LNCaP clone FGC (cell line): ENCODE results near the gene OR1S2.
"Not testable (repeated sequence)": the region's sequence is repeated elsewhere in the genome, so short reads cannot be mapped to it uniquely, and the experiment has no call there.

Source experiments
- DNase-seq: peaks from one replicate; pipeline ENCODE4 v3.0.0-alpha.2; 2011; ENCODE audit warnings: low read depth
- H3K4me3 ChIP-seq: 2 replicates; pipeline ENCODE4 v1.5.1; 2011; ENCODE audit warnings: mild to moderate bottlenecking, low read depth, low read length, control low read depth
- TF ChIP-seq, protein P1 (sequence below): IDR thresholded peaks from 2 replicates; pipeline ENCODE4 v1.5.1; 2012; ENCODE audit warnings: mild to moderate bottlenecking; ENCODE audit not compliant: control insufficient read depth, insufficient read depth; ENCODE audit errors: extremely low read depth

OR1S2 gene

DNA sequence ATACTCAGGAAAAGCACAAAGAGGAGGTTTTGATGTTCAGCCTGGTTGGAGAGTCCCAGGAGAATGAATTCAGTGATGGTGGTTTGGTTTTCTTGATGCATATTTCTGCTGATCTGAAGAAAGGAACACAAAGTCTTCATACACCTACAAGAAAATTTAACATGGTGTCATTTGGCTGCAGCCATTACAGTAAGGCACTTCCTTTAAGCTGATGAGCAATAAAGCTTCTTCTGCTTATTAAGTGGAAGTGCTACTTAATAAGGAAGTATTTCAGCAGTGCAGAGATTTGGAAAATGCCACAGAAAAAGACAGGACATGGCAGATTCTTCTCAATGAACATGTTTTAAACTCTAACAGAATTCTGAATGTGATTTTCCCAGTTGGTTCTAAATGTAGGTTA lies at the start of gene OR1S2:
TSS of gene OR1S2 (minus strand) at position 101 of the 400 bp plus-strand sequence. CDS start at position 101, 0 bp downstream.
- DNase-seq, result no peak
- TF ChIP-seq, protein P1, sequence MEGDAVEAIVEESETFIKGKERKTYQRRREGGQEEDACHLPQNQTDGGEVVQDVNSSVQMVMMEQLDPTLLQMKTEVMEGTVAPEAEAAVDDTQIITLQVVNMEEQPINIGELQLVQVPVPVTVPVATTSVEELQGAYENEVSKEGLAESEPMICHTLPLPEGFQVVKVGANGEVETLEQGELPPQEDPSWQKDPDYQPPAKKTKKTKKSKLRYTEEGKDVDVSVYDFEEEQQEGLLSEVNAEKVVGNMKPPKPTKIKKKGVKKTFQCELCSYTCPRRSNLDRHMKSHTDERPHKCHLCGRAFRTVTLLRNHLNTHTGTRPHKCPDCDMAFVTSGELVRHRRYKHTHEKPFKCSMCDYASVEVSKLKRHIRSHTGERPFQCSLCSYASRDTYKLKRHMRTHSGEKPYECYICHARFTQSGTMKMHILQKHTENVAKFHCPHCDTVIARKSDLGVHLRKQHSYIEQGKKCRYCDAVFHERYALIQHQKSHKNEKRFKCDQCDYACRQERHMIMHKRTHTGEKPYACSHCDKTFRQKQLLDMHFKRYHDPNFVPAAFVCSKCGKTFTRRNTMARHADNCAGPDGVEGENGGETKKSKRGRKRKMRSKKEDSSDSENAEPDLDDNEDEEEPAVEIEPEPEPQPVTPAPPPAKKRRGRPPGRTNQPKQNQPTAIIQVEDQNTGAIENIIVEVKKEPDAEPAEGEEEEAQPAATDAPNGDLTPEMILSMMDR, result no peak
- H3K4me3 ChIP-seq, result no peak within 1 kb of the TSS

GRCh38 chr11:58243954-58244353 lies 40.0 kb upstream of the OR1S2 start:
- TF ChIP-seq, protein P1, result no peak
- H3K4me3 ChIP-seq, result no peak overlapping the region
- DNase-seq, result no peak

GRCh38 chr11:58227956-58228615 lies 24.1 kb upstream of the OR1S2 start:
- TF ChIP-seq, protein P1, result no peak
- H3K4me3 ChIP-seq, result no peak overlapping the region
- DNase-seq, result no peak

DNA sequence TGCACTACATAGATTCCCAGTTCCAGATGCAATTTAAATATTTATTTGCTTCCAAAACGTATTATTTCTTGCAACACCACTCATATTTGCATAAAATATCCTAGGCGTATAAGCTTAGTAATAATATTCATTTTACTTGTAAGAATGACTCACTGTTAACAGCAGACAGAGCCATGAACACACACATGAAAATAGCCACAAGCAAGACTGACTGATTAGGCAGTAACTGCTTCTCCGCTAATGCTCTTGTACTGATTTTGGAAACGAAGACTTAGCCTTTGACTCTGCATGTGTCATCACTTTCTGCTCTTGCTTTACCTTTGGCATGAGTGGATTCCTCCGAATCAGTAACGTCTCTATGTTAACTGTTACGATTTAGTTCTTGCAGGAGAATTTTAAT lies 18.8 kb upstream of the OR1S2 start:
- TF ChIP-seq, protein P1, result no peak
- no peak overlapping the region for H3K4me3 ChIP-seq
- no peak for DNase-seq

- DNase-seq, result no peak
- no peak overlapping the region for H3K4me3 ChIP-seq
- TF ChIP-seq, protein P1, result no peak
These were observed 12.5 kb upstream of the OR1S2 start for GRCh38 chr11:58216476-58216875.

- not testable (repeated sequence) for H3K4me3 ChIP-seq, DNase-seq
These were observed 8.5 kb upstream of the OR1S2 start, which contains the start of gene OR1S1 for GRCh38 chr11:58212420-58212819. Gene OR1S1 (plus strand): TSS chr11:58212720.

GRCh38 chr11:58199271-58199670 lies 4.7 kb downstream of the OR1S2 start:
- TF ChIP-seq, protein P1, result no peak
- DNase-seq, result peak; percentile 92
- no peak overlapping the region for H3K4me3 ChIP-seq

DNA sequence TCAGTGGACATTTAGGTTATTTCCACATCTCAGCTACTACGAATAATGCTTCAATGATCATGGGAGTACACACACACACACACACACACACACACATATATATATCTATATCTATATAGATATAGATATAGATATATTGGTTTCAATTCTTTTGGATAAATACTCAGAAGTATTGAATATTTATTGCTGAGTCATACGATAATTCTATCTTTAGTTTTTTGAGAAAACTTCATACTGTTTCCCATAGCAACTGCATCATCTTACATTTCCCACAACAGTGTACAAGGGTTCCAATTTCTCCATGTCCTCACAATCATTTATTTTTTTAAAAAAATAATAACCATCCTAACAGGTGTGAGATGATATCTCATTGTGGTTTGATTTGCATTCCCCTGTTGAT lies 8.0 kb downstream of the OR1S2 start:
- TF ChIP-seq, protein P1, result no peak
- no peak overlapping the region for H3K4me3 ChIP-seq
- DNase-seq, result no peak
